ENCODE data around the gene UBAP1.

The UBAP1 gene

DNA sequence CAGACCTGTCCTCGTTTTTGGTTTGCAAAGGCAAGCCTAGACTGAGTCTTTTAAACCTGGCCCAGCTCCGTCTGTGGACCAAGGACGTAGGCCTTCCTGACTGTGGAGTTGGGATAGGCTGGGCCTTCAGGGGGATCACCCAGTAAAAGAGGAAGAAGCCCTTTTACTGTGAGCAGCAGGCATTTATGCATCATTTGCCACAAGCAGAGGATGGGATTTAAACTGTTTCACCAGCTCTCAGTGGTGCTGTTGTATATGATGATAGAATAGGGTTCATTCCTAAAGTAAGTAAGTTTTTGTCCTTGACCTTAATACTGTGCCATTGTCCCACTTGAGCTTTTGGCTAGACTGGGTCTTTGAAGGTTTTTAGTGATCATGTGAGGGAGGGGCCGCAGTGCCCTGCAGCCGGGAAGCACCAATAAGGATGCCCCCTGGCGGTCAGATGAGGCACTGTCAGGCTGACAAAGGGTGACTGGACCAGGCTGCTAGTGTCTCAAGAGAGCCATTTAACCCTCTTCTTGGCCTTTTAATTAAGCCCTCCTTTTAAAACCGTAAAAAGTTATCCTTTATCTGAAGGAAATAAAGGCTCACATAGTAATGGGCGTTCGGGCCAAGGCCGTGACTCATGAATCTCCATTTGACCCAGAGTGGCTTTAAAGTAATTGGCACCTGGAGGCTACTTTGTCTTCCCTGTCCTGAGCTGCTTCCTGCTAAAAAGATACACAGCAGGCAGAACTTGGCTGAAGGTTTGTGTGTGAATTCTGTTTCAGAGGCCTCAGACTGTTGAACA is 74.0 kb downstream of the UBAP1 start:
- Histone ChIP-seq H3K27ac (ENCODE audit: low read length) (no peak overlapping the region), H3K9me2 (replicated peaks; ENCODE audit: insufficient read depth, low read length) (no peaks in the 10 kb centered on the region), H3K9me3 (replicated peaks; ENCODE audit: insufficient read depth, low read length) (no peaks in the 10 kb centered on the region), H4K20me1 (ENCODE audit: insufficient read depth, low read length) (0 out of 2 replicates have a peak, but pooled peaks cover 4% of the 10 kb centered on the region), H3K9ac (ENCODE audit: low read length) (no peak overlapping the region), H3K79me2 (ENCODE audit: low read length) (no peaks in the 10 kb centered on the region; the same call in 1 of the 2 replicates), H2AFZ (ENCODE audit: low read length) (no peak overlapping the region), H3F3A (ENCODE audit: insufficient read depth, low read length) (no peaks in the 10 kb centered on the region), H3K4me3 (ENCODE audit: low read length) (no peak overlapping the region), H3K4me2 (ENCODE audit: low read depth, low read length) (no peak overlapping the region), H3K36me3 (replicated peaks; ENCODE audit: insufficient read depth, low read length) (peaks cover 5% of the 10 kb centered on the region; the same call in 1 of the 2 replicates), H3K27me3 (replicated peaks; ENCODE audit: insufficient read depth, low read length) (no peaks in the 10 kb centered on the region), H3K4me1 (ENCODE audit: low read length) (no peaks in the 10 kb centered on the region)
- no peak for TF ChIP-seq EZH2 (optimal IDR thresholded peaks at IDR 0.05; ENCODE audit: low read depth, low read length)
- peak; percentile 96 for TF ChIP-seq CTCF (IDR thresholded peaks at IDR 0.05; ENCODE audit: low read length)
- DNase-seq = peak; percentile 63

DNA sequence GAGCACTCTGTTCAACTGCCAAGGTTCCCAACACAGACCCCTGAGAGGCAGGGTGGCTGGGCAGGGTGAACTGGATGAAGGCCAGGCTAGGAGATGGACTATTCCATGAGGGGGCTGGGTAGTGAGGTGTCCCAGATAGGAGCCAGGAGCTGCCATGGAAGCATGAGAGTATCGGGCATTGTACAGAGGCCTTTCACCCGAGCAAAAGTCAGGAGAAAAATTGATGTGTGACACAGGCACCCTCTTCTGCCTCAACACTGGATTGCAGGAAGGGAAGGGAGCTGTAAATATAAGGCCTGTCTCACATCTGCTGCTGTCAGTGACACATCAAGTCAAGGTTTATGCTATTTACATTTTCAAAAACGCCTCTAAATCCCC is 74.6 kb downstream of the UBAP1 start:
- no peak overlapping the region for H3K4me2 ChIP-seq (ENCODE audit: low read depth, low read length)
- no peak for TF ChIP-seq EZH2 (optimal IDR thresholded peaks at IDR 0.05; ENCODE audit: low read depth, low read length)
- no peak for TF ChIP-seq CTCF (IDR thresholded peaks at IDR 0.05; ENCODE audit: low read length)
- no peak for TF ChIP-seq EZH2phosphoT487 (IDR thresholded peaks at IDR 0.05; ENCODE audit: low read length)

DNA sequence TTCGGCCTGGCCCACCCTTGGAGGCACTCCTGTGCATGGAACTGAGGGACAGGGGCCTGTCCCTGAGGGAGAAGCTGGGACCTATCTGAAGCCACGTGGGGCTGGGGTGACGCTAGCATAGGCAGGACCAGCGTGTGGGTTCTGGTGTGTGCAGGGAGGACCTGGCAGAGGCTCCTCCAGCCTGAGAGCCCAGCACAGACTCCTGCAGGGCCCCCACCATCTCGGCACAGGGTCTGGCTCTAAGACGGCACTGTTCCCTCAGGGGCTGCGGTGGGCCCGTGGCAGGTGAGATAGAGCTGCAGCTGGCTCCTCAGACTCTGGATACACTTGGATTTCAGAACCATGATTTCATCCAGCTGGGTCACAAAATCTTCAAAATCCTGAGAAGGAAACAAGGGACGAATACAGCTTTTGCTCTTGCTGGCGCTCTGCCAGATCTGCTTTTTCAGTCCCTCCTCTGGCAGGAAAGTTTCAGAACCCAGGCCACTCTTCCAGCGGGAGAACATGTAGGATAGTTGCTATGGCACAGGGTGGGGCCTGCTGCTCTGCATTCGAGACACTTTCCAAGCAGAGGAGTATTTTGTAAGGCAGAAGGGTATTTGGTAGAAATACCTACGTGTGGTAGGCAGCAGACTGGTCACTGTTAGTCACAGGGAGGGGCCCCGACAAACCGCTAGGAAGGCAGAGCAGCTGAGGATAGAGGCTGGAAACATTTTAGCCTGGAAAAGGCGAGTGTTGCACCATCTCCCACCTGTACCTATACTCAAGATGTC is 75.5 kb downstream of the UBAP1 start:
- Histone ChIP-seq H3K4me2 (ENCODE audit: low read depth, low read length) (no peak overlapping the region), H3K27me3 (replicated peaks; ENCODE audit: insufficient read depth, low read length) (no peaks in the 10 kb centered on the region), H3K9ac (ENCODE audit: low read length) (no peak overlapping the region), H3K4me3 (ENCODE audit: low read length) (no peak overlapping the region), H3K9me2 (replicated peaks; ENCODE audit: insufficient read depth, low read length) (no peaks in the 10 kb centered on the region), H3F3A (ENCODE audit: insufficient read depth, low read length) (no peaks in the 10 kb centered on the region), H4K20me1 (ENCODE audit: insufficient read depth, low read length) (no peaks in the 10 kb centered on the region), H3K79me2 (ENCODE audit: low read length) (no peaks in the 10 kb centered on the region), H3K4me1 (ENCODE audit: low read length) (no peaks in the 10 kb centered on the region), H2AFZ (ENCODE audit: low read length) (no peak overlapping the region), H3K27ac (ENCODE audit: low read length) (no peak overlapping the region), H3K9me3 (replicated peaks; ENCODE audit: insufficient read depth, low read length) (no peaks in the 10 kb centered on the region), H3K36me3 (replicated peaks; ENCODE audit: insufficient read depth, low read length) (0 out of 2 replicates have a peak, but pooled peaks cover 5% of the 10 kb centered on the region)
- no peak for DNase-seq
- TF ChIP-seq EZH2phosphoT487 (IDR thresholded peaks at IDR 0.05; ENCODE audit: low read length) (no peak), EZH2 (optimal IDR thresholded peaks at IDR 0.05; ENCODE audit: low read depth, low read length) (no peak), CTCF (IDR thresholded peaks at IDR 0.05; ENCODE audit: low read length) (no peak)

More for the DNA sequence above, 74.6 kb downstream of the UBAP1 start:
- no peak overlapping the region for H3K9ac ChIP-seq (ENCODE audit: low read length)
- DNase-seq = no peak
- no peaks in the 10 kb centered on the region for H3K4me1 ChIP-seq (ENCODE audit: low read length)
- H3K27me3 ChIP-seq (replicated peaks; ENCODE audit: insufficient read depth, low read length) = no peaks in the 10 kb centered on the region
- 0 out of 2 replicates have a peak, but pooled peaks cover 4% of the 10 kb centered on the region for H4K20me1 ChIP-seq (ENCODE audit: insufficient read depth, low read length)
- no peaks in the 10 kb centered on the region for H3K9me2 ChIP-seq (replicated peaks; ENCODE audit: insufficient read depth, low read length)
- H3K4me3 ChIP-seq (ENCODE audit: low read length) = no peak overlapping the region
- no peaks in the 10 kb centered on the region for H3F3A ChIP-seq (ENCODE audit: insufficient read depth, low read length)
- H2AFZ ChIP-seq (ENCODE audit: low read length) = no peak overlapping the region
- no peaks in the 10 kb centered on the region; the same call in 1 of the 2 replicates for H3K79me2 ChIP-seq (ENCODE audit: low read length)
- no peaks in the 10 kb centered on the region for H3K9me3 ChIP-seq (replicated peaks; ENCODE audit: insufficient read depth, low read length)
- H3K36me3 ChIP-seq (replicated peaks; ENCODE audit: insufficient read depth, low read length) = peaks cover 5% of the 10 kb centered on the region; the same call in 1 of the 2 replicates
- H3K27ac ChIP-seq (ENCODE audit: low read length) = no peak overlapping the region
